HG03280 (cell line): ENCODE measurements around the gene MARCHF10.

Experiments
- ATAC-seq: cut with Tn5 transposase; IDR thresholded peaks from one replicate; pipeline ENCODE4 v1.9.1; 2021; ENCODE audit warnings: mild to moderate bottlenecking, moderate library complexity; ENCODE audit not compliant: unreplicated experiment

The MARCHF10 gene

GRCh38 chr17:62665599-62665998 lies 142.5 kb downstream of the MARCHF10 start:
- no peak for ATAC-seq

- no peak for ATAC-seq
Observed at GRCh38 chr17:62664336-62665120, 143.6 kb downstream of the MARCHF10 start.

GRCh38 chr17:62663304-62663703 lies 144.8 kb downstream of the MARCHF10 start:
- ATAC-seq, result no peak

GRCh38 chr17:62662855-62663254 lies 145.3 kb downstream of the MARCHF10 start:
- no peak for ATAC-seq

- no peak for ATAC-seq
Observed at GRCh38 chr17:62661337-62661736, 146.8 kb downstream of the MARCHF10 start.

GRCh38 chr17:62660629-62661118 lies 147.4 kb downstream of the MARCHF10 start:
- no peak for ATAC-seq

GRCh38 chr17:62658136-62658920 lies 149.8 kb downstream of the MARCHF10 start:
- no peak for ATAC-seq

GRCh38 chr17:62657690-62658089 lies 150.4 kb downstream of the MARCHF10 start:
- no peak for ATAC-seq

- ATAC-seq, result no peak
Observed at GRCh38 chr17:62657145-62657665, 150.9 kb downstream of the MARCHF10 start.

- ATAC-seq, result no peak
Observed at GRCh38 chr17:62656446-62656845, 151.7 kb downstream of the MARCHF10 start.

GRCh38 chr17:62655656-62656055 lies 152.5 kb downstream of the MARCHF10 start:
- no peak for ATAC-seq

- ATAC-seq, result no peak
Observed at GRCh38 chr17:62653826-62654761, 154.0 kb downstream of the MARCHF10 start.

- peak; percentile 81 for ATAC-seq
Observed at GRCh38 chr17:62653002-62653825, 154.9 kb downstream of the MARCHF10 start.

GRCh38 chr17:62652251-62653001 lies 155.7 kb downstream of the MARCHF10 start:
- ATAC-seq, result no peak
